Left lung (tissue), 10 donors: ENCODE results near the gene SRRM5. TPM values are rescaled to one million over a fixed set of nuclear protein-coding genes. Genes with fewer than 3 reads are reported as not detected.

Source experiments
- ATAC-seq: fragments of 200-7000 bp; cut with Tn5 transposase; one replicate; pipeline ENCODE4 v1.9.1; 2020; ENCODE audit warnings: moderate library complexity
- DNase-seq, 4 donors: peaks; one replicate each; pipeline ENCODE4 v3.0.0-alpha.2; 2013 to 2020
- H3K27ac ChIP-seq, 2 donors: fragments of 200-600 bp; sonication (generic) in 1 of 2; one replicate each; pipeline versions ENCODE4 v1.5.0 to v1.8.0; 2020 to 2021
- H3K27me3 ChIP-seq, 2 donors: fragments of 200-600 bp; sonication (generic) in 1 of 2; one replicate each; pipeline versions ENCODE4 v1.5.0 to v1.8.0; 2020 to 2021
- H3K36me3 ChIP-seq, 2 donors: fragments of 200-600 bp; sonication (generic) in 1 of 2; one replicate each; pipeline versions ENCODE4 v1.5.0 to v1.8.0; 2020 to 2021
- H3K4me1 ChIP-seq, 2 donors: fragments of 200-600 bp; one replicate each; pipeline ENCODE4 v1.8.0; 2021
- H3K4me3 ChIP-seq, 2 donors: fragments of 200-600 bp; sonication (generic) in 1 of 2; one replicate each; pipeline versions ENCODE4 v1.5.0 to v1.8.0; 2020 to 2021; ENCODE audit warnings: mild to moderate bottlenecking in 1 of 2
- H3K9me3 ChIP-seq, 2 donors: fragments of 200-600 bp; sonication (generic) in 1 of 2; one replicate each; pipeline versions ENCODE4 v1.5.0 to v1.8.0; 2020 to 2021
- intact Hi-C, 2 donors: fragments of 100-400 bp; cut with DNase I; formaldehyde crosslinking; loops; one replicate each; pipeline versions ENCODE4 v1.11.2 to v1.14.2; 2022
- polyA plus RNA-seq, 6 donors: library from polyadenylated mRNA; unstranded; fragments of 120-200 nt; gene quantifications; one replicate each; pipeline ENCODE4 v1.2.1, GENCODE V29; 2013; ENCODE audit not compliant: insufficient read length in 6 of 6
- total RNA-seq, 2 donors: library from RNA; stranded (reverse); fragmentation: NEBNext Ultra II Directional; extraction: Animal tissue kit (Norgen Biotek cat#: 25700); gene quantifications; one replicate each; pipeline ENCODE4 v1.2.1, GENCODE V29; 2021
- TF ChIP-seq, protein P1 (sequence below), 2 donors: fragments of 200-600 bp; sonication (generic) in 1 of 2; IDR thresholded peaks; one replicate each; pipeline versions ENCODE4 v1.5.0 to v1.8.0; 2021; ENCODE audit warnings: antibody characterized with exemption in 2 of 2
- donor health status: DM: no; HTN: yes; CAD: no.
- donor health status: DM: no; HTN: no; CAD: no.

Gene SRRM5
- total and polyA plus RNA-seq, 8 donors: 0.10 to 2.5 (median 1.7) TPM

DNA sequence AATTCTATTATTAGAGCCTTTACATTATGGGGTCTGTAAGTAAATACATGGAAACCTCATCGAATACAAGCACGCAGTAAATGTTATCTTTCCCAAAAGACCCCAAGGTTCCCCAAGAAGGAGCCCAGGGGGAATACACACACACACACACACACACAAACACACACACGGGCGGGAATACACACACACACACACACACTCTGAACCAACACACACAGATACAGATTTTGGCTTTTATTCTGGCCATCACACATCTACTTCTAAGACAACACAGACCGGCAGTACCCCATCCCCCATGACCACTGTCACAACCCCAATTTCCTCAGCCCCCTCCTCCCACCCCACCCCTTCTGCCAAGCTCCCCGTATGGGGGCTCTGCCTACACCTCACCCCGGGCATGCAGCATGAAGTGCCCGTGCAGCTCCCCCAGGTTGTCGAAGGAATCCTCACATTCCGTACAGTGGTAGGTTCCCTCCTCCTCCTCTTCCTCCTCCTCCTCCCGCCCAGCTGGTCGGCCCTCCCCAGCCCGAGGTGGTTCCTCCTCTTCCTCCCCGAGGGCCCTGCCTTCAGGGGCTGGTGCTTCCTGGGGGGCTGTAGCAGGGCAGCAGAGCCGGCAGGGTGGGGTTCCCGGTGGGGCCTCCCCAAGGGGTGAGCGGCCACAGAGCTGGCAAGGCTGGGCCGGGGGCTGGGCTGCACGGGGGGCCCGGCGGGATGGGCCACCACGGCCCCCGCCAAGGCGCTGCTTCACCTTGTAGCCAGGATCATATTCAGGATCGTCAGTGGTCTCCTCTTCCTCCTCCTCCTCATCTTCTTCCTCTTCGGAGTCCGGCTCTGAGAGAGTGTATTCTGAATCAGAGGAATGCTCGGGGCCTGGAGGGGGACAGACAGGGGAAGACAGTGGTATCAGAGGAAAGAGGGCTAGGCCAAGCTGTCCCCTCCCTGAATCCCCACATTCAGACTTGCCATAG is 4.4 kb upstream of the SRRM5 start:
- ATAC-seq (no peak), DNase-seq (peak in 1 of 4 donors; percentile 74)
- intact Hi-C loops: no loop called here
- Histone ChIP-seq H3K4me1 (no peaks in the 10 kb centered on the region), H3K4me3 (no peak overlapping the region), H3K27ac (no peak overlapping the region), H3K27me3 (no peaks in the 10 kb centered on the region), H3K36me3 (peaks cover 0 to 20% of the 10 kb centered on the region in 2 donors), H3K9me3 (no peaks in the 10 kb centered on the region)
- TF ChIP-seq, protein P1, sequence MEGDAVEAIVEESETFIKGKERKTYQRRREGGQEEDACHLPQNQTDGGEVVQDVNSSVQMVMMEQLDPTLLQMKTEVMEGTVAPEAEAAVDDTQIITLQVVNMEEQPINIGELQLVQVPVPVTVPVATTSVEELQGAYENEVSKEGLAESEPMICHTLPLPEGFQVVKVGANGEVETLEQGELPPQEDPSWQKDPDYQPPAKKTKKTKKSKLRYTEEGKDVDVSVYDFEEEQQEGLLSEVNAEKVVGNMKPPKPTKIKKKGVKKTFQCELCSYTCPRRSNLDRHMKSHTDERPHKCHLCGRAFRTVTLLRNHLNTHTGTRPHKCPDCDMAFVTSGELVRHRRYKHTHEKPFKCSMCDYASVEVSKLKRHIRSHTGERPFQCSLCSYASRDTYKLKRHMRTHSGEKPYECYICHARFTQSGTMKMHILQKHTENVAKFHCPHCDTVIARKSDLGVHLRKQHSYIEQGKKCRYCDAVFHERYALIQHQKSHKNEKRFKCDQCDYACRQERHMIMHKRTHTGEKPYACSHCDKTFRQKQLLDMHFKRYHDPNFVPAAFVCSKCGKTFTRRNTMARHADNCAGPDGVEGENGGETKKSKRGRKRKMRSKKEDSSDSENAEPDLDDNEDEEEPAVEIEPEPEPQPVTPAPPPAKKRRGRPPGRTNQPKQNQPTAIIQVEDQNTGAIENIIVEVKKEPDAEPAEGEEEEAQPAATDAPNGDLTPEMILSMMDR (IDR thresholded peaks at IDR 0.05): no peak

DNA sequence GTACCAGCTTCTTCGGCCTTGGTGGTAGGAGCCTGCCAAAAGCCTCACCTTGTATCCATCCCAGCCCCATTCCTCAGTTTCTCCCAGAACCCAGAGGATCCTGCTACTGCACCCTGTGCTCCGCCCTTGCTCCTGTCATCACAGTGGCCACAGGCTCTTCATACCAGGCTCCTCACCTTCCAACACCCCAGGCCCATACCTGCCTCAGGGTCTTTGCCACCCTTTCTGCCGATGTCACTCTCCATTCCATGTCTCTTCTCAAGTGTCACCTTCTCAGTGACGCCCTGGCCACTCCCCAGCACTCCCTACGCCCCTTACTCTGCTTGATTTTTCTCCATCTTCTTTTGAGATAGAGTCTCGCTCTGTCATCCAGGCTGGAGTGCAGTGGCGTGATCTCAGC is 2.0 kb upstream of the SRRM5 start:
- ATAC-seq (no peak), DNase-seq (no peak)
- no peaks in the 10 kb centered on the region for H3K4me1 ChIP-seq
- no peaks in the 10 kb centered on the region for H3K9me3 ChIP-seq
- intact Hi-C loops: no loop called here
- no peaks in the 10 kb centered on the region for H3K27me3 ChIP-seq
- peaks cover 0 to 36% of the 10 kb centered on the region in 2 donors for H3K36me3 ChIP-seq
- H3K4me3 ChIP-seq: no peak overlapping the region
- no peak overlapping the region for H3K27ac ChIP-seq
- TF ChIP-seq, protein P1 (IDR thresholded peaks at IDR 0.05): no peak

DNA sequence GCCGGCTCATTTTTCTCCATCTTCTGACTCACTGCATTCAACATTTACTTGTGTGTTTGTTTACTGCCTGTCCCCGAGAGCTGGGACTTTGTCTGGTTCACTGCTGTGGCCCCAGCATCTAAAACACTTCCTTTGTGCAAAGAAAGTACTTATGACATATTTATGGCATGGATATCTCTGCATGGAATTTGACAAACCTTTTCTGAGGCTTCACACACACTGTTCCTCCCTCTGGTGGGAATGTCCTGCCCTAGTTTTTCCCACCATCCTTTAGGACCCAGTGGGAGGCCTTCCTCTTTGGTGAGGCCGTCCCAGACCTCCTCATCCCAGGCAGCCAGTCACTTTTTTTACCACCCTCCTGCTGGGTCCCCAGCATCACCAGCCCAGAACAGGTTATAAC is 1.4 kb upstream of the SRRM5 start:
- Histone ChIP-seq H3K4me1 (no peaks in the 10 kb centered on the region), H3K27ac (no peak overlapping the region), H3K9me3 (no peaks in the 10 kb centered on the region), H3K36me3 (peaks cover 0 to 36% of the 10 kb centered on the region in 2 donors), H3K27me3 (no peaks in the 10 kb centered on the region), H3K4me3 (no peak overlapping the region)
- ATAC-seq: no peak
- TF ChIP-seq, protein P1 (IDR thresholded peaks at IDR 0.05): no peak
- intact Hi-C loops: no loop called here
- DNase-seq: no peak

DNA sequence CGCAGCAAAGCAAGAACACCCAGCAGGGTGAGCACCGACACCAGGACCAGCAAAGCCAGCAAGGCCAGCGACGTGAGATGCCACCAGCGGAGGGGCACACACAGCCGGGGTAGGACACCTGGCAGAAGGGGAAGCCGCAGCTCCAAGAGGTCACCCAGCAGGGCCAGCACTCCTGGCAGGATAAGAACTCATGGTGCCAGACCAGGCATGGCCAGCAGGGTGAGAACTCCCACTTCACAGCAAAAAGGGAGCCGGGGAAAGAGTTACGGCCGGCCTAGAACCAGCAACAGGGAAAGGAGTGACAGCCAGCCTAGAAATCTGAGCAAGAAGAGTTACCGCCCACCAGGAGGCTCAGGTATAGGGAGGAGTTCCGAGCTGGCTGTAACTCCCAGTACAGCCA is 486 bp downstream of the SRRM5 start:
- no peaks in the 10 kb centered on the region for H3K4me1 ChIP-seq
- no peak overlapping the region for H3K27ac ChIP-seq
- H3K4me3 ChIP-seq: no peak overlapping the region
- intact Hi-C loops: no loop called here
- TF ChIP-seq, protein P1 (IDR thresholded peaks at IDR 0.05): no peak
- peaks cover 0 to 36% of the 10 kb centered on the region in 2 donors for H3K36me3 ChIP-seq
- DNase-seq: no peak
- H3K27me3 ChIP-seq: no peaks in the 10 kb centered on the region
- H3K9me3 ChIP-seq: no peaks in the 10 kb centered on the region
- no peak for ATAC-seq

DNA sequence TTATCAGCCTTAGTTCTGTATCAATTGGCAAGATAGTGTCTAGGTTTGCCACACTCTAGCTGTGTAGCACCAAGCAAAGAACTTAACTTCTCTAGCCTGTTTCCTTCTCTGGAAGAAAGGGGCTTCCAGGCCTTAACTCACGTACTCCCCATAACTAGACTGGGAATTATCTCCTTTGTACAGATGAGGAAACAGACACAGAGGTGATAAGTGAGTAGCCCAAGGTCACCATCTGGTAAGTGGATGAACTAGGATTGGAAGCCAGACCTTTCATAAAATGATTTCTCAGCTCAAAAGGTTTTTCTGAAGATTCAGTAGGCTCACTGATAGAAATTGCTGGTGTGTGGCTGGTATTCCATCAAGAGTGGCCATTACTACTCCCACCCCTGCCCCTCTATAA is 4.4 kb downstream of the SRRM5 start:
- Histone ChIP-seq H3K4me1 (peaks cover 6 to 14% of the 10 kb centered on the region in 2 donors), H3K9me3 (no peaks in the 10 kb centered on the region), H3K27me3 (no peaks in the 10 kb centered on the region), H3K36me3 (peaks cover 0 to 28% of the 10 kb centered on the region in 2 donors), H3K27ac (no peak overlapping the region), H3K4me3 (no peak overlapping the region)
- intact Hi-C loops: no loop called here
- TF ChIP-seq, protein P1 (IDR thresholded peaks at IDR 0.05): no peak
- DNase-seq (no peak), ATAC-seq (no peak)
